NCI-H128 (cell line): ENCODE data around the gene COL18A1.
"Not testable (repeated sequence)": the region's sequence is repeated elsewhere in the genome, so short reads cannot be mapped to it uniquely, and the experiment has no call there.

Experiments used
- DNase-seq: peaks from one replicate; lab custom pipeline; 2025; ENCODE audit not compliant: unreplicated experiment; lab: John Stamatoyannopoulos, UW

The COL18A1 gene

DNA sequence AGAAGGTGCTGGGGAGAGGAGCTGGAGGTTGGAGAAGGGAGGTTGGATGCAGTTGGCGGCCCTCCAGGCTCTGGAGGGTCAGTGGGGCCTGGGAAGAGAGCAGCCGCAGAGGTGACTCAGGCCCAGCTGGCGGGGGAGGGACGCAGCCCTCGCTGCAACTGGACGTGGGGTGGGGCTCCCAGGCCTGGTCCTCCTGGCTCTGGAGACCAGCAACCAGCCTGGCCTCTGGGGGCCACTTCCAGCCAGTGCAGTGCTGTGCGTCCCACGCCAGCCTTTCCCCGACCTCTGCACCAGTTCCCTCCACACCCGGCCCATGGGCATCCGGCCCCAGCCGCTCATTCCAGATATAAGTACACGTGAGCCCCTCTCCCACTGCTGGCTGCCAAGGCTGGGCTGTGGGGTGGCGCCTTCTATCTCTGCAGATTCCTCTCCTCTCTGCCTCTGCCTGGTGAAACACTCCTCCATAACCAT, 38.0 kb upstream of the COL18A1 start:
- DNase-seq = no peak

DNA sequence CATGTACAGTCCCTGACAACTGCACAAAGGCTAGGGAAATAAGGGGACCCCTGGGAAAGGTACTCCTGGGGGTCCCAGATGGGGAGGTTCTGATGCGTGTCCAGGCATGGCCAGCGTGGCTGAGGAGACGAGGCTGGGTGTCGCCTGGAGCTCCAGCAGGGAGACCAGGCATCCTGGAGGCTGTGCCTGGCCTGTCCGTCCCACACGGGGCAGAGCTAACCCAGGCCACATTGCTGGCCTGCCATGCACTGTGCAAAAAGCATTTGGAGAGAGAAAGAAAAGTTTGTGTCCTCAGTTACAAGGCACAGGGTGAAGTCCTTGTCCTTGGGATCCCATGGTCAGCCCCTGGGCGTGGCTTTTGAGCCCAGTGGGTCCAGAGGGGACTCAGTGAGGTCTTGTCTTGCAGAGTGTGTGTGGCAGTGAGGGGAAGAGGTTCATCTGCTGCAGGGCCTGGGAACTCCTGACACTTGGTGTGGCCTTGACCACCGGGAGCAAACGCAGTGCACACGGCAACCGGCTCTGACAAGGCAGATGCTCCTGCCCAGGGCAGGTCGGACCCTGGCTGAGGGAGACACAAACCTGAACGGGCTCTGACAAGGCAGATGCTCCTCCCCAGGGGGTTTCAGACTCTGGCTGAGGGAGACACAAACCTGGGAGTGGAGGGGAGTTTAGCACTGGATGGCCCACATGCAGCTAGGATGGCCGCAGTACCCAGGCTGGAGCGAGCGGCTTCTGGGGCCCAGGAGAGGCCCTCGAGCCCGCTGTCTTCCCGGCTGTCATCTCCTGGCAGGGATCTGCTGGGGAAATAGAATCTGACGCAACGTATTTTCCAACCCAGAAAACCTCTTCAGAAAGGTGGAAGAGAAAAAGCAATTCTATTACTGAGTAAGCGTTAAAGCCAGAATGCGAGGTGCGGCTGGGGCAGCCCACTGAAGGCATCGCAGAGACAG, 37.3 kb upstream of the COL18A1 start:
- DNase-seq = no peak

DNA sequence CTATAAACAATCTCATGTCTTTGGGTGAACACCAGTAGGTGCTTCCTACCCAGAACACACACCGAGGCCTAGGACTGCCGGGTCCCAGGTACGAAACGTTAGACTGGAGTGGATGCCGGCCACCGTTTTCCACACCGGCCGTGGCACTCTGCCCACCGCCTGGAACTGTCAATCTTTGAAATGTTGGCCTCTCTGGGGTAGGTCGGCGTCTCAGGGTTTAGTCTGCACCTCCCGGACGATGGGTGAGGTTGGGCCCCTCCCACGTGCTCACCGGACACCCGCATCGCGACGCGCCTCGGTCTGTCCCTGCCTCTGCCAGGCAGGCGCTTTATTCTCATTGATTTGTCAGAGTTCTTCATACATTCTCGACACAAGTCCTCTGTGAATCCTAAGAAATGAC, 35.9 kb upstream of the COL18A1 start:
- not testable (repeated sequence) for DNase-seq

DNA sequence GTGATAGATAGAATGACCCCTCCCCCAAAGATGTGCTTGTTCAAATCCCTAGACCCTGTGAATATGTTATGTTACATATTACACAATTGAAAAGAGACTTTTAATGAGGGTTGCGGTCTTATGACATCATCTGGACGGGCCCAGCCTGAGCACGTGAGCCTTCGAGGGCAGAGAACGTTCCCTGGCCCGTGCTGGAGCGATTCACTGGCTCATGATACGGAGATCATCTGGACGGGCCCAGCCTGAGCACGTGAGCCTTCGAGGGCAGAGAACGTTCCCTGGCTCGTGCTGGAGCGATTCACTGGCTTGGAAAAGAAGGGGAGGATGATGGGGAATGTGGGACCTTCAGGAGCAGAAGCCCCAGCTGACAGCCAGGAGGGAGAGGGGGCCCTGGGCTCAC, 34.4 kb upstream of the COL18A1 start:
- DNase-seq = no peak

DNA sequence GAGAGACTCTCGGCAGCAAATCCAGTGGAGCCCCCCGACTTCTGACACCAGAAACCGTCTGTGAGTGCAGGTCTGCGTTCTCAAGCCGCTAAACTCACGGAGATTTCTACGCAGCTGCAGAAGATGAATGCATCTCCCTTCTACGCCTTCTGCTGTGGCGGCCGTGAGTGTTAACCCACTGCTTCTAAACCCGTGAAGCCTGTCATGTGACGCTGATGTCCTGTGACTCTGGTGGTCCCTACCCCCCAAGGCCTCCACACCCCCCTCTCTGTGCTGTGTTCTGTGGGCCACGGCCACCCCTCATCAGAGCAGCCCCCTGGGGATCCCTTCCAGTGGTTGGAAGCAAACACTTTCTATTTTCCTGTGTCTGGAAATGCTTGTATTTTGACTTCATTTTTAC, 33.9 kb upstream of the COL18A1 start:
- no peak for DNase-seq

DNA sequence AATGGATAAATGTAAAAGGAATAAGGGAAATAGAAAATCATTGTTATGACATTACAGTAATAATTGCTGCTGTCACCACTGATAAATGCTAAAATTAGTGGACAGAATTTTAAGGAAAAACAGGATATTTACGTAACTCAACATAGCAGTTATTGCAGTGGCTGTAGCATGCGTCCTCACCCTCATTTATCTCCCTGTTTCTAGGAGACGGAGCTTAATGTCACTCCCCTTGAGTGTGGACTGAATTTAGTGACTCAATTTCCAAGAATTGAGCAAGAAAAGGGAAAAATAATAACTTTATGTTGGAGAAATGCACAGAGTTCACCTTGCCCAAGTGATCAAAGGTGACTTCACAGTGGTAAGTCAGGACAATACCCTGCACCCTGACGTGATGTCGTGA, 33.3 kb upstream of the COL18A1 start:
- DNase-seq = no peak

DNA sequence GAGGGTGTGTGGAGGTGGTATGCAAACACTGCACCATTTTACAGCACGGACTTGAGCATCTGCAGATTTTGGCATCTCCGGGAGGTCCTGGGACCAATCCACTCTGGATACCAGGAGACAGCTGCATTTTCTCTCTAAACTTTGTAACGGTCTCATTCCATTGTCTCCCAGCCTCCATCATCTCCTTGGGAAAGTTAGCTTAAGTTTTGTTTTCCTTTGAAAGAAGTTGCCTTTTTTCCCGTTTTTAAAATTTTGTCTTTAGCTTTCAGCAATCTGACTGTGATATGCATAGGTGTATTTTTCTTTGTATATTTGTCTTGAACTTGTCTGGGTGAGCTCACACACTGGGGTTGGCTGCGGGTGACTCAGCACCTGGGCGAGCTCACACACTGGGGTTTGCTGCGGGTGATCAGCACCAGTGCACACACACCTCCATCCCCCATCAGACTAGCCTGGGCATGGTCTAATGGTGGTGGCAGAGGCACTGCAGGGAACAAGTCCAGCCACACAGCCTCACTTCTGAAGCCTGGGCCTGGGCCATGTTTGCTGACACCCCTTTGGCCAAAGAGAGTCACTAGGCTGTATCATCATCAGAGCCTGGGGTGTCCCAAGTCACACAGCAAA, 32.1 kb upstream of the COL18A1 start:
- DNase-seq = no peak

DNA sequence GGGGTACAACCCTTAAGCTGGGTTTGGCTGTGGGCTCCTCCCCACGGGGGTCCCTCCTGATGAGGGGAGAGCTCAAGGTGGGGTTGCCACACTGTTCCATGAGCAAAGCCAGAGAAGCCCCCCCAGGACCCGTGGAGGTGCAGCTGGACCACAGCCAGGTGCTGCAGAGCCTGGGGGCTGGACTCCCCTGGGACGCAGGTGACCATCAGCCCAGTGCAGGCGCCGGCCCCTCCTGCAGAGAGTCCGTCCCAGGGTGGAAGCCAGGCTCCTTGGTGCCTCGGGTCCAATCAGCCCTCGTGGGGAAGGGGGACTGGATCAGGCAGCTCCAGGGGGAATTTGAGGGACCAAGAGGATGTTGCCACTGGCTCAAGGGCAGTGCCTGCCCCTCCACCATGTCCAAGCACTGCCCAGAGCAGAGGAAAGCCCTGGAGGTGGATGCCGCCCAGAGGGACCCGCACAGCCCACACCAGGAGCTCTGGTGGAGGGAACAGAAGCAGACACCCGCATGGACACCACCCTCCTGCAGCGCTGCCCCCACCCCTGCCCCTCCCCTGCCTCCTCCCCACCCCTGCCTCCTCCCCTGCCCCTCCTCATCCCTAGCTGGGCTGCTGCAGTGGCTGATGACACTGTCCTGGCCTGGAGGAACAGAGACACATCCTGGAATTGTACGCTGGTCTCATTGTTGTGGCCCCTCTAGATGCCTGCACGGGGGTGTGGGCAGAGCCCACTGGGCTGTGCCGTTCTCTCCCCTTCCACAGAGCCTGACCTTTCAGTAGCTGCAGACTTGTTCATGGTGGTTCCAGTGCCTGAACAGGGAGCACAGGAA, 30.8 kb upstream of the COL18A1 start:
- no peak for DNase-seq

DNA sequence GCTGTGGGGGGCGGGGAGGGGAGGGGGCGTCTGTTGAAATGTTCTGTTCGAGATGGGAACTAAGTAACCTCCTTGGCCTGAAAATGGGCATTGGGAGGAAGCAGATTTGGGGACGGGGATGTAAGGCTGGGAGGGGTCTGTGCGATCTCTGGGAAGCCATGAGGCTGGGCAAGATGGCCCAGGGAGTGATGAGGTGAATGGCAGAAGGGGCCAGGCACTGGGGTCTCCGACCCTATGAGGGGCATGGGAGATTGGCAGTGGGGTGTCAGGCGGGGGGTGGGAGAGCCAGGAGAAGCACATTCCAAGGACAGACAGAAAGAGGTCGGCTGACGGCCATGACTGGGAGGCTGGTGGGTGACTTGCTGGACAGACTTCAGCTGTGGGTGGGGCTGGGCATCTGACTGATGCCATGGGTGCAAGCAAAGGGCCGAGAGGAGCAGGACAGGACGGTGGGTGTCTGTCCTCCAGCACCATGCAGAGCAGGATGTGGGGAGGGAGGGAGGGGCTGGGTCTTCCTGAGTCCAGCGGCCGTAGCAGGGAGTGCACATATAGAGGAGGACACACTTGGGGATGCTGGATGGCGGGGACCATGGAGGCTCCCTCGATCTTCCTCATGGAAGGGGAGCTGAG, 30.0 kb upstream of the COL18A1 start:
- DNase-seq = no peak

DNA sequence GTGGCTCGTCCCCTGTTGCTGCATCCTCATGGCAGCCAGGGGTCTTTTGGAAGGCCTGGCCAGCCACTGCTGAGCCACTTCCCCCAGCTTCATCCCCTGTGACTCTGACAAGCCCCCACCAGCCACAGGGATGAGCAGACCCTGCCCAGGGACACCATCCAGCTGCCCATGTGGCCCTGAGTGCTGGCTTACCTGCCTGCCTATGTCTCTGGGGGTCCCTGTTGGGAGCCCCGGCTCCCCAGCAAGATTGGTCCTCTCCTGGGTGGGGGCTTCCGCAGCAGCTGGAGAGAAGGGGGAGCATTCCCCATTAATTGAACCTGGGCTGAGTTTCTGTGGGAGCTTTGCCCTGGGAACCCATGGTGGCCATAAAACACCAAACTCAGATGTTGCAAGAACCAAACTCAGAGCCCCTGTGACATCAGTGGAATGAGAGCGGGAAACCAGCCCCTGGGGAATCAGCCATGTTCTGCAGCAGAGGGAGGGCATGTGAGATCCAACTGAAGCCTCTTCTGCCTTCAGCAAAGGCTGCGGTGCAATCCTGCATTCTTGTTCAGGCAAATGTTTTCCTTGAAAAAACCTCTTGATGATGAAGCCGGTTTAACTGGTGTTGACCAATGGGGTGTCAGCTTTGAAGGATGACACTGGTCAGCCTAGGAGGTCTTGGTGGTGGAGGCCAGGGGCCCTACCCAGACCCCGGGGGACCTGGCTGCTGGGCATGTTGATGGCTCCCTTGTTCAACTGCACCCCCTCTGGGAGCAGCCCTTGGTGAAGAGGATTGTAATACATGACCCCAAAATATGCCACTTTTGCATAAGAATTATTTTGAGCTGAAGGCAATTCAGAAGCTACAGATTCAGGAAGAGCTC, 28.3 kb upstream of the COL18A1 start:
- DNase-seq = no peak

DNA sequence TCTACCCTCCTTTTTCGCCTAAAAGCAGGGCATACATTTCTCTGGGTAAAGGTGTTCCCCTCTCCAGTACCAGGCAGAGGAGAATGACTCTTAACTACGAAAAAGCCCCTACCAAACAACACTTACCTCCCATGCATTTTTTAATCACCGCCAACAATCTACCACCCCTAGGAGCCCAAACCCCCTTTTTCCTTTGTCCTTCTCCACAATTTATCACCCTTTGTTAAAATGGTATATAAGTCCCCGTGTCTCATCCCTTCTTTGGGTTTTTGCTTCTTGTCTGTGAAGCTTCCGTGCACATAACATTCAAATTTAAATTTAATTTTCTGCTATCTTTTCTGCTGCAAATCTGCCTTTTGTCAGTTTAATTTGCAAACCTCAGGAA, 27.6 kb upstream of the COL18A1 start:
- no peak for DNase-seq

DNA sequence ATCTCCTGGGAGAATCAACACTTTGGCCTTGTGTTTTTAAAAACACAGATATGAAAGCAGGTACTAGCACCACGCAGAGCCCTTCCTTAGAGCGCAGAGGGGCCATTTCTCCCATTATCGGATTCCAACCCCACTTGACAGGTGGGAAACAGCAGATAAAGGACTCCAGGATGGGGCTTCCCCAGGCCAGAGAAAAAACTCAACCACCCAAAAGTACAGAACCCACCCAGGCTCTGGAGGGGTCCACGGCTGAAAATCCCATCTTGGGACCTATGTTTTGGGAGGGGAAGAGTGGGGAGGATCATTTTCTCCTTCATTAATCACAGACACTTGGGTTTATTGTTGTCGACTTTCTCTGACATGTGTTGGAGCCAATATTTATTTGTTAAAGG, 27.1 kb upstream of the COL18A1 start:
- DNase-seq = no peak

DNA sequence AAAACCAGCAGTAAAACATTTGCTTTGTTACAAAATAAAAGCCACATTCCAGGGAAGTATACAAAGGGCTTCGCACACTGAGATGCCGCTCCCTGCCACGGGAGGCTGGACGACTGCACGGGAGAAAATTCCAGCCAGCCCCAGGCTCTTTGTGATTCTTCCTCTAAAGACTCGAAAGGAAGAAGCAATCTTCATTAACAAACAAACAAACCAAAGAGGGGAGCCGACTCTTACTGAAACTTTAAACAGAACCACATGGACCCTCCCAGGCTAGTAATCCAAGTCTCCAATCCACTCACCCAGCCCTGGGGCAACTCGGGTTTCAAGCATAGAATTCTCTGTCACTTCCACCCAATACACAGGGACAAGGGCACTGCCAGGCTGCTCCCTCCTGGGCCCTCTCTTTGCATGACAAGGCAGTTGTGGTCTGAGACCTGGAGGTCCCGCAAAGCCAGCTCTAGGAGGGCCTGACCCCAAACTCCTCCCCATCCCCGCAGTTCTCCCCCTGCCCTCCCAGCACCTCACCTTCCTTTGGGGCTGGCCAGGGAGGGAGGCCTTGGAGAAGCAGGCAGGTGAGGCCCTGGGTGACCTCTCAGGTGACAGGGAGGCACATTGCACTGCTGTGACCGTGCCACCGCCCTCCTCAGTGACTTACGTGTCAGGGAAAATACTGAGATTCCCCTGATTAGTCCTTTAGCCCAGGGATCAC, 26.6 kb upstream of the COL18A1 start:
- no peak for DNase-seq

DNA sequence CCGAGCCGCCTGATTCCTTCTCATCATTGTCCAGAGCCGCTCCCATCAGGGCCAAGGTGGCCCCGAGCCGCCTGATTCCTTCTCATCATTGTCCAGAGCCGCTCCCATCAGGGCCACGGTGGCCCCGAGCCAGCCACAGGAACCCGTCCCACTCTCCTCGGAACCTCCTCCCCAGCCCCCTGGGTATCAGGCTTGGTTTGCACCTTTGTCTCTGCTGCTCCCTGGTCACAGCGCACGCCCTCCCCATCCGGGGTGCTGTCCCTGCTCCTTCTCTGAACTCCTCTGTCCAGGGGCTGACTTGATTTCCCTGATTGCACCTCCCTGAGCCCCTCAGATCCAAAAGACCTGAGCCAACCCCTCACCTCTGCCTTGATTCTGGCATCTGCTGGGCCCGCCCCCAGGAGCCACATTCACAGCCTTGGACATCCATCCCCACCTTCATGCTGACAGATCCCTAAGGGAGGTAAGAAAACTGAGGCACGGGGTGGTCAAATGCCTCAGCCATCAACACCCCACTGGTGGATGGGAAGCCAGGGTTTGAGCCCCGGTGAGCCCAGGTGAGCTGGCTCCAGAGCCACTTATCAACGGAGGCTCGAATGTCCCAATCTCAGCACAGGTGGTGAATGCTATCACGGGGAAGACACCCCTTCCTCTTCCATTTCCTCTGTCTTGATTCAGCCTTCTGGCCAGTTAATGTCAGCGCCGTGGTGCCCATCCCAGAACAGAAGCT, 25.6 kb upstream of the COL18A1 start:
- DNase-seq = no peak

DNA sequence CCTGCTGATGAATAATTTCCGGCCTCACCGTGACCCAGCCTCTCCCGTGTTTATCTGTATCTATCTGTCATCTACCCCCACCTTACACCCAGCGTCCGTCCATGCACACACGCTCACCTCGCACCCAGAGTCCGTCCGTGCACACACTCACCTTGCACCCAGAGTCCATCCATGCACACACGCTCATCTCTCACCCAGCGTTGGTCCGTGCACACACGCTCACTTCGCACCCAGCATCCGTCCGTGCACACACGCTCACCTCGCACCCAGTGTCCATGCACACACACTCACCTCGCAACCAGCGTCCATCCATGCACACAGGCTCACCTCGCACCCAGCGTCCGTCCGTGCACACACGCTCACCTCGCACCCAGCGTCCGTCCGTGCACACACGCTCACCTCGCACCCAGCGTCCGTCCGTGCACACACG, 25.0 kb upstream of the COL18A1 start:
- DNase-seq = no peak

DNA sequence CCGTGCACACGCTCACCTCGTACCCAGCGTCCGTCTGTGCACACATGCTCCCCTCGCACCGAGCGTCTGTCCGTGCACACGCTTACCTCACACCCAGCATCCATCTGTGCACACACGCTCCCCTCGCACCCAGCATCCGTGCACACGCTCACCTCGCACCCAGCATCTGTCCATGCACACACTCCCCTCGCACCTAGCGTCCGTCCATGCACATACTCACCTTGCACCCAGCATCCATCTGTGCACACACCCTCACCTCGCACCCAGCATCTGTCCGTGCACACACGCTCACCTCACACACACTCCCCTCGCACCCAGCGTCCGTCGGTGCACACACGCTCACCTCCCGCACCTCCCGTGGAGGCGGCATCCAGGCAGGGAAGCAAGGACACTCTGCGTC, 24.4 kb upstream of the COL18A1 start:
- no peak for DNase-seq

DNA sequence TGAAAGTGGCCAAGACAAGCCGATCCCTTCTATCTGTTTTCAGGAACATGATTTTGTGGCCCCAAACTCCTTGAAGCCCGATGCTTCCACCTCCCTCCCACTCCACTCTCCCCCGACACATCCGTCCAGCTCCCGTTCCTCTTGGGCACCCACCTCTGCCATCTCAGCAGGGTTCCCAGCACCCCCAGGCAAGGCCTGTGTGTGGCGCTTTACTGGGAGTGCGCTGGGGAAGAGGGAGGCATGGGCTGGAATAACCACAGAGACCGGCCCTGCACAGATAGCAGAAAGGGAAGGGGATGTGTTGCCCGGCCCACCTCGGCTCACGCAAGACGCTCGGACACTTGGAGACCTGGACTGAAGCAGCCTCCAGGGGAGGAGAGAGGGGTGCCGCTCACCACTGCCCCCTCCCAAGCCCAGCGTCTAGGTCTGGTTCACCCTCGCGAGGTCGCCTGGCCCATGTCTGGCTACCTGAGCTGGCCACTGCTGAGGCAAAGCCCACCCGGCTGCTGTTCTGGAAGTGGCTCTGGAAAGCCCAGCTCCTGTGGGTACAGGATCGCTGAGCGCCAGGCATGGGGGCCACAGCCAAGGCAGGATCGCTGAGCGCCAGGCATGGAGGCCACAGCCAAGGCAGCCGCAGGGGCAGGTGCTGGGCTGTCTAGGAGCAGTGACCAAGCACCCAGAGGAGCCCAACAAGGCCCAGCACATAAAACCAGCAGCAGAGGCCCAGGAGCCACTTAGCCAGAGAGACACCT, 23.8 kb upstream of the COL18A1 start:
- no peak for DNase-seq
